ENCODE results near the gene SSPN. TPM values are rescaled to one million over a fixed set of nuclear protein-coding genes. Genes with fewer than 3 reads are reported as not detected.

The SSPN gene
- total RNA-seq, 4 donors from 2014 or later = 13.9 to 27.3 (median 20.1) TPM

- TF ChIP-seq CTCF (IDR thresholded peaks at IDR 0.05; ENCODE audit: low read depth) = no peak
Measured at GRCh38 chr12:26274441-26275312, 79.3 kb downstream of the SSPN start.

- TF ChIP-seq CTCF (IDR thresholded peaks at IDR 0.05; ENCODE audit: low read depth) = no peak
Measured at GRCh38 chr12:26275313-26276131, 80.1 kb downstream of the SSPN start.

GRCh38 chr12:26276709-26277108 lies 81.3 kb downstream of the SSPN start:
- no peak for TF ChIP-seq CTCF (IDR thresholded peaks at IDR 0.05; ENCODE audit: low read depth)

DNA sequence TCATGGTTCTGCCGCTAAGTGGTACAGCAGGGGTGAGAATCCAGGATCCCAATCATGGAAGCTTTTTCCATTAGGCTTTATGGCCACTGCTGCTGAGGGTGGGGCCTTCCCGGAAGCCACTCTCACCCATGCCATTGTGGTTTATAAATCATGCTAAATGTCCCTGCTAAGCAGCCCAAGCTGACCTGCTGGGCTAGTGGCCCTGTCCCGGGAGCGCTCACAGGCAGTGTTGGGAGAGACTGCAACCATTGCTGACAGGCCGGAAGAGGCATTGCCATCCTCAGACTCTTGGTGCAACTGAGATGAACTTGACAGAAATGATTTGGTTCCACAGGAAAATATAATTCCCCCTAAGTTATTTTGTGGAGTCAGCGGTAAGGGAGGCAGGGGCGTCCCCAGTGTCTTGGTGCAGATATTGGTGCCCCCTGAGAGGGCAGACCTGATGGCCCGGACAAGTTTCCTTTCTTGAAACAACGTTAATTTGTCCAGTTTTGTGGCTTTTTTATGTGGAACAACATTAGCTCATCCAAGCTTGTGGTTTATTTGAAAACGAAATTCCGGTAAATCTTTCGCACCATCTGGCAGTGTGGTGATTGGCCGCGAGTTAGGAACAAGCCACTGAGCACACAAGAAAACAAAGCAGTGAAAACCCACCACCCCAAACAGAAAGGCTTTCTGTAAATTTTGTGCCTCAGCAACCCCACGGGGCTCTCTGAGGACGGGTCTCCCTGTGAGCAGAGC lies 82.3 kb downstream of the SSPN start:
- no peak for TF ChIP-seq CTCF (IDR thresholded peaks at IDR 0.05; ENCODE audit: low read depth)

DNA sequence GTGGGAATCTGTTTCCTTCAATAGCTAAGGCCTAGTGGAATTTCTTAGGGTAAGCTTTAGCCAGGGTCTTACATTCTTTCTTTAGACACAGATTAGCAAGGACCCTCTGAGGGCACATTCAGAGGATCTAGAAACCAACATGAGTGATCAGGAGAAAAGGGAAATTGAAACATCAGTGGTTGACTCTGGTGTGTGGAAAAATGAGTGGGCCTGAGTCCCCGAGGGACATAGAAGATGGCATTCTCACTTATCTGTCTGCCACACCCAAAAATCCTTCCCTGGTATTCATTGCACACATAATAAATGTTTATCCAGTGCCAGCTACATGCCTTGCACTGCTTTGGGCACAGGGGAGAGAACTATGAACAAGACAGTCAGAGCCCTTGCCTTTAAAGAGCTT lies 82.9 kb downstream of the SSPN start:
- no peak for TF ChIP-seq CTCF (IDR thresholded peaks at IDR 0.05; ENCODE audit: low read depth)

DNA sequence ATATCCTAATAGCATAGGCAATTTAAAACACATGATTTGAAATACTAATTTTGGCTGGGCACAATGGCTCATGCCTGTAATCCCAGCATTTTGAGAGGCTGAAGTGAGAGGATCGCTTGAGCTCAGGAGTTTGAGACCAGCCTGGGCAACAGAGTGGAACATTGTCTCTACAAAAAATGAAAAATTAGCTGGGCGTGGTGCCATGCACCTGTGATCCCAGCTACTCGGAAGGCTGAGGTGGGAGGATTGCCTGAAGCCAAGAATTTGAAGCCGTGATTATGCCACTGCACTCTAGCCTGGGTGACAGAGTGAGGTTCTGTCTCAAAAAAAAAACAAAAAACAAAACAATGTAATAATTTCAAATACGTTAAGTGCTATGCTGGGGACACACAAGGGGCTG lies 83.3 kb downstream of the SSPN start:
- TF ChIP-seq CTCF (IDR thresholded peaks at IDR 0.05; ENCODE audit: low read depth) = no peak
